Esophagus squamous epithelium (tissue), 5 donors: ENCODE measurements around the gene CAMTA1. TPM values are rescaled to one million over a fixed set of nuclear protein-coding genes. Genes with fewer than 3 reads are reported as not detected.

ENCODE experiments used
- DNase-seq: peaks from one replicate; lab custom pipeline; 2025; lab: John Stamatoyannopoulos, UW
- H3K27ac ChIP-seq, 4 donors: fragments of 200-600 bp; sonication (generic); one replicate each; pipeline ENCODE4 v1.5.1; 2016 to 2019; ENCODE audit warnings: mild to moderate bottlenecking in 1 of 4
- H3K27me3 ChIP-seq, 4 donors: fragments of 200-600 bp; sonication (generic); 1 replicate in 3 of 4; 2 replicates in 1 of 4; pipeline versions ENCODE4 v1.5.1 to v1.6.0; 2017 to 2021; ENCODE audit warnings: antibody characterized with exemption in 1 of 4
- H3K36me3 ChIP-seq, 3 donors: fragments of 200-600 bp; sonication (generic); one replicate each; pipeline ENCODE4 v1.5.1; 2016 to 2019
- H3K4me1 ChIP-seq, 3 donors: fragments of 200-600 bp; sonication (generic); one replicate each; pipeline ENCODE4 v1.5.1; 2017 to 2019
- H3K4me3 ChIP-seq, 4 donors: fragments of 200-600 bp; sonication (generic); 1 replicate in 3 of 4; 2 replicates in 1 of 4; pipeline ENCODE4 v1.5.1; 2016 to 2019; ENCODE audit warnings: mild to moderate bottlenecking in 2 of 4, moderate library complexity in 1 of 4
- H3K9me3 ChIP-seq, 3 donors: fragments of 200-600 bp; sonication (generic); one replicate each; pipeline ENCODE4 v1.5.1; 2016 to 2019
- CTCF ChIP-seq, 6 experiments: fragments of 450-650 bp in 4 of 6; fragments of 200-600 bp in 2 of 6; sonication (generic) in 2 of 6; IDR thresholded peaks; one replicate each; pipeline ENCODE4 v1.5.1; 2016 to 2019; ENCODE audit warnings: antibody characterized with exemption in 6 of 6, mild to moderate bottlenecking in 4 of 6, moderate library complexity in 4 of 6
- POLR2A ChIP-seq, 4 donors: fragments of 450-650 bp; IDR thresholded peaks; one replicate each; pipeline ENCODE4 v1.6.1; 2017; ENCODE audit warnings: antibody characterized with exemption in 4 of 4, mild to moderate bottlenecking in 4 of 4, moderate library complexity in 3 of 4
- WGBS, 2 donors: methylation state at CpG; one replicate each; pipeline ENCODE4 v1.1.5; 2018; 5-methylcytosine and 5-hydroxymethylcytosine counted together
- intact Hi-C: fragments of 100-400 bp; cut with DNase I; formaldehyde crosslinking; loops from one replicate; pipeline ENCODE4 v1.15.0; 2022
- total RNA-seq, 4 donors: library from RNA; depleted of rRNA; stranded (reverse); fragments of >200 nt; gene quantifications; one replicate each; pipeline ENCODE4 v1.1.0, GENCODE V29; 2016
- donor health status: DM: yes; HTN: yes; CAD: no.

The CAMTA1 gene
- total RNA-seq, 4 donors from 2014 or later = 31.3 to 77.4 (median 45.9) TPM

DNA sequence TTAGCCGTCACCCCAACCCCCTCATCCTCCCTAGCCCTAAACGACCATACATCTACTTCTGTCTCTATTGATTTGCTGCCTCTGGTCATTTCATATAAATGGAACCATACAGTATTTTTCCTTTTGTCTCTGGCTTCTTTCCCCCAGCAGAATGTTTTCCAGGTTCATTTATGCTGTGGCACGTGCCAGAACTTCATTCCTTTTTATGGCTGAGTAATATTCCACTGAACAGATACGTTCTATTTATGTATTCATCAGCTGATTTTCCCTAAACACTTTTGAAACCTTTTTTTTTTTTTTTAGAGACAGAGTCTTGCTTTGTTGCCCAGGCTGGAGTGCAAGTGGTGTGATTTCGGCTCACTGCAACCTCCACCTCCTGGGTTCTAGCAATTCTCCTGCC is 181.1 kb downstream of the CAMTA1 start:
- no peaks in the 10 kb centered on the region for H3K36me3 ChIP-seq
- no peak for TF ChIP-seq POLR2A (IDR thresholded peaks at IDR 0.05)
- TF ChIP-seq CTCF (IDR thresholded peaks at IDR 0.05) = no peak
- H3K27ac ChIP-seq = no peak overlapping the region
- H3K27me3 ChIP-seq = peaks cover 0 to 73% (median 6%) of the 10 kb centered on the region in 4 donors
- H3K9me3 ChIP-seq = no peaks in the 10 kb centered on the region
- intact Hi-C loops = no loop called here
- 84 to 85% methylated on average over 5 of the region's 5 CpGs for WGBS, 2 donors
- peaks cover 6 to 22% (median 9%) of the 10 kb centered on the region in 3 donors for H3K4me1 ChIP-seq
- DNase-seq = no peak
- no peak overlapping the region for H3K4me3 ChIP-seq

- DNase-seq = no peak
- Histone ChIP-seq H3K27ac (no peak overlapping the region), H3K9me3 (no peaks in the 10 kb centered on the region), H3K27me3 (peaks cover 0 to 61% (median 2%) of the 10 kb centered on the region in 4 donors), H3K4me3 (no peak overlapping the region), H3K4me1 (peaks cover 6 to 13% (median 9%) of the 10 kb centered on the region in 3 donors), H3K36me3 (no peaks in the 10 kb centered on the region)
- TF ChIP-seq CTCF (IDR thresholded peaks at IDR 0.05) (no peak), POLR2A (IDR thresholded peaks at IDR 0.05) (no peak)
- intact Hi-C loops = no loop called here
- 35 to 51% methylated on average over 5 to 6 of the region's 8 CpGs for WGBS, 2 donors
These were observed 182.3 kb downstream of the CAMTA1 start for GRCh38 chr1:6967431-6968111.

DNA sequence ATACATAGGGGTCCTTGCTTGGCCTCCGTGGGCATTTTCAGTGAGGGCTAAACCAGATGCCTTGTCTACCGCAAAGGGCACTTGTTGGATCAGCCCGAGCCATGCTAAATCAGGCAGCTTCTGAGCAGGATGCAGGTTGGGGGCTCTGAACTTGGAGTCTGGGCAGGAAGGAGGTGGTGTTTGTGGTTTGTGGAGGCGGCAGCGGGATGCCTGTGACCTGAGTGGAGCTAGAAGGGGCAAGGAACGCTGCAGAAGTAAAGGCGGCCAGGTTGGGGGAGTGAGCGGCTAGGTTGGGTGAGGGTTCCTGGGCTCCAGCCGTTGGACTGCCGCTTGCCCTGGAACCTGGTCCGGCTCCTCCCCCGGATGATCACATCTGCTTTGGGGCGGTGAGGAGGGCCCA is 183.9 kb downstream of the CAMTA1 start:
- no peaks in the 10 kb centered on the region for H3K36me3 ChIP-seq
- WGBS, 2 donors = 58 to 76% methylated on average over 4 to 13 of the region's 13 CpGs
- TF ChIP-seq POLR2A (IDR thresholded peaks at IDR 0.05) (no peak), CTCF (IDR thresholded peaks at IDR 0.05) (no peak)
- H3K27ac ChIP-seq = no peak overlapping the region
- intact Hi-C loops = no loop called here
- no peaks in the 10 kb centered on the region for H3K9me3 ChIP-seq
- DNase-seq = no peak
- no peaks in the 10 kb centered on the region for H3K4me1 ChIP-seq
- H3K4me3 ChIP-seq = no peak overlapping the region
- peaks cover 0 to 45% (median 0%) of the 10 kb centered on the region in 4 donors for H3K27me3 ChIP-seq

DNA sequence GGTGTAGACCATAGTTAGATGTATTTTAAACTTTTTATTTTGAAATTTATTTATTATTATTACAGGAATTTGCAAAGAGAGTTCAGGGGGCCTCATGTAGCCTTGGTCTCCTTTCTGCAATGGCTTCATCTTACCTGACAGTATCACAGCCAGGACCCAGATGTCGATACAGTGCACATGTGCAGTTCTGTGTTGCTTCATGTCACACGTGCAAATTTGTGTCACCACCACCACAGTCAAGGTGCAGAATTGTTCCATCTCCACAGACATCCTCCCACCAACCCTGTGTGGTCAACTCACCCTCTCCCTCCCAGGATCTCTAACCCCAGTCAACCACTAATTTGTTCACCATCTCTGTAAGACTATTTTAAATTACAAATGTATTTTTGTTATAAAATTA is 184.5 kb downstream of the CAMTA1 start:
- Histone ChIP-seq H3K27me3 (peaks cover 0 to 39% (median 0%) of the 10 kb centered on the region in 4 donors), H3K36me3 (no peaks in the 10 kb centered on the region), H3K27ac (no peak overlapping the region), H3K4me1 (no peaks in the 10 kb centered on the region), H3K4me3 (no peak overlapping the region), H3K9me3 (no peaks in the 10 kb centered on the region)
- TF ChIP-seq POLR2A (IDR thresholded peaks at IDR 0.05) (no peak), CTCF (IDR thresholded peaks at IDR 0.05) (no peak)
- intact Hi-C loops = no loop called here
- 70 to 90% methylated on average over 2 of the region's 2 CpGs for WGBS, 2 donors
- no peak for DNase-seq

DNA sequence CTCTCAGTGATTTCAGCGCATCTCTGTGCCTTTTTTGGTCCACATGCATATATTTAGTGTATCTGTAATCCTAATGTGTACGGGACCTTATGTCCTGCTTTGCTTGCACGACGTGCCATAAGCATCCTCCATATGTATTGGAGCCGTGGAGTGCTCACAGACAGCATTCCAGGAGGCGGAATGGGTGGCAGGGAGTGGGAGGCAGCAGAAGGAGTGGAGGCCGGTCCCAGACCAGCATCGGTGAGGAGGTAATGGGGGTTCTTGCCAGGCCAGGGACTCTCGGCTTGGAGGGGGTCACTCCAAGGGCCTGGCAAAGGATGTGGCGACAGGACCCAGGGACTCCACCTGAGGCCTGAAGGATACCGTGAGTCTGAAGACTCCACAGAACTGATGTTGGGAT is 185.0 kb downstream of the CAMTA1 start:
- WGBS, 2 donors = 94% methylated on average over 7 to 11 of the region's 11 CpGs
- no peaks in the 10 kb centered on the region for H3K36me3 ChIP-seq
- no peaks in the 10 kb centered on the region for H3K4me1 ChIP-seq
- TF ChIP-seq POLR2A (IDR thresholded peaks at IDR 0.05) (no peak), CTCF (IDR thresholded peaks at IDR 0.05) (no peak)
- H3K27me3 ChIP-seq = peaks cover 0 to 38% (median 0%) of the 10 kb centered on the region in 4 donors
- intact Hi-C loops = no loop called here
- no peak for DNase-seq
- no peak overlapping the region for H3K27ac ChIP-seq
- H3K4me3 ChIP-seq = no peak overlapping the region
- H3K9me3 ChIP-seq = no peaks in the 10 kb centered on the region
